Neuron (in vitro differentiated cells): ENCODE measurements around the gene ZNF175.
"Not testable (repeated sequence)": the region's sequence is repeated elsewhere in the genome, so short reads cannot be mapped to it uniquely, and the experiment has no call there.

ENCODE experiments used
- H2AFZ ChIP-seq: one replicate; pipeline ENCODE4 v1.6.1; 2013; ENCODE audit warnings: low read depth, mild to moderate bottlenecking, inconsistent platforms, low read length, moderate library complexity
- H3K27me3 ChIP-seq: one replicate; pipeline ENCODE4 v1.6.1; 2013; ENCODE audit warnings: low read length; ENCODE audit not compliant: insufficient read depth
- H3K36me3 ChIP-seq: one replicate; pipeline ENCODE4 v1.6.1; 2013; ENCODE audit warnings: low read length; ENCODE audit not compliant: insufficient read depth
- H3K4me1 ChIP-seq: one replicate; pipeline ENCODE4 v1.6.1; 2013; ENCODE audit warnings: low read length; ENCODE audit not compliant: insufficient read depth
- H3K4me3 ChIP-seq: 2 replicates; pipeline ENCODE4 v1.5.1; 2013; ENCODE audit warnings: mild to moderate bottlenecking, low read length, moderate library complexity
- H3K9me3 ChIP-seq: one replicate; pipeline ENCODE4 v1.6.1; 2013; ENCODE audit warnings: low read length

The ZNF175 gene

DNA sequence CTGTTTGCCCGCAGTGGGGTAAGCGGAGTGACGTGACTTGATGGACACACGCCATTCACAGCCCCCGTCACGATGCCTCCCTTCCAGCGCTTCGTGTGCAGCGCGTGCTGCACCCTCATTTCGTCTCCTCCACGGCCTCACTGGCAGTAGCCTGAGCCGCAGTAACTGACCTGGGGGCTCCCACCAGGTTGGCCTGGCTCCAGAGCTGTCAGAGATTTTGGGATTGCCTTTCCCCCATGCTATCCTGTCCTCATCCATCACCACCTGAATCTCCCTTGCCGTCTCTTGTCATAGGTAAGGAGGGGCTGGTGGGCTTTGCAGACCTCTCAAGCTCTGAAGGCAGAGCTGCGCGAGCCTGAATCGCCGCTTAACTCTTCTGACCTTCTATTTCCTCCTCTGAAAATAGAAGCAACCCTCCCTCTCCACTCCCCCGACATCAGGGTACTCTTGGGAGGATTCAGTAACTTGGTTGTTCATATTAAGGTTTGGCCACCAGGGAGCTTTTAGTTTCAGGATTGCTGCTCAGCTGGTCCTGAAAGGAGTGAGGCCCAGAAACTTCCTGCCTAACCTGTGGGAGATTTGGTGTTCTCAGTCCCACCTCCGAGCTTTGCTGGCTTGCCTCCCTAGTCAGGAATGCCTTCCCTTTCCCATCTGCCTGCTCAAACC is 31.2 kb downstream of the ZNF175 start:
- H3K4me3 ChIP-seq: no peak overlapping the region
- H2AFZ ChIP-seq: no peak overlapping the region
- H3K36me3 ChIP-seq: no peaks in the 10 kb centered on the region
- H3K27me3 ChIP-seq: no peaks in the 10 kb centered on the region
- no peaks in the 10 kb centered on the region for H3K4me1 ChIP-seq
- peaks cover 4% of the 10 kb centered on the region for H3K9me3 ChIP-seq

DNA sequence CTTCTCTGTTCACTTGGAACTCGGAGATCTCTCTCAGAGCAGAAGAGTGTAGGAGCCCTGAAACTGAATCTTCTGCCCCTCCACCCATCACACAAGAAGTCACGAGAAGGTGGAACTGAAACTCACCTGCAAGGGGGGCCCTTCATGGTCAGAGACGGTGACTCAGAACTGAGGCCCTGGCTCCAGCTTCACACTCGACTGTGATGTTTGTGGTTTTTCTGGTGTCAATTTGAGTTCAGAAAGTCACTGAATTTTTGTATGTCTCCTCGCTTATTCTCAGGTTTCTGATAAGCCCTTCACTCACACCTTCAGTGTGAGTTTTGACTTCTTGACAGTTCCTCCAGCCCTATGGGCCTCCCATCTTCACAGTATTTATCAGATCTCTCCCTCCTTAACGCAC is 36.0 kb downstream of the ZNF175 start:
- Histone ChIP-seq H2AFZ (no peak overlapping the region), H3K36me3 (no peaks in the 10 kb centered on the region), H3K27me3 (no peaks in the 10 kb centered on the region), H3K9me3 (no peaks in the 10 kb centered on the region), H3K4me3 (no peak overlapping the region), H3K4me1 (no peaks in the 10 kb centered on the region)

- no peak overlapping the region for H2AFZ ChIP-seq
- H3K27me3 ChIP-seq: peaks cover 6% of the 10 kb centered on the region
- H3K4me1 ChIP-seq: no peaks in the 10 kb centered on the region
- H3K9me3 ChIP-seq: no peaks in the 10 kb centered on the region
- no peaks in the 10 kb centered on the region for H3K36me3 ChIP-seq
- no peak overlapping the region for H3K4me3 ChIP-seq
These were observed 37.0 kb downstream of the ZNF175 start for GRCh38 chr19:51607920-51608562.

DNA sequence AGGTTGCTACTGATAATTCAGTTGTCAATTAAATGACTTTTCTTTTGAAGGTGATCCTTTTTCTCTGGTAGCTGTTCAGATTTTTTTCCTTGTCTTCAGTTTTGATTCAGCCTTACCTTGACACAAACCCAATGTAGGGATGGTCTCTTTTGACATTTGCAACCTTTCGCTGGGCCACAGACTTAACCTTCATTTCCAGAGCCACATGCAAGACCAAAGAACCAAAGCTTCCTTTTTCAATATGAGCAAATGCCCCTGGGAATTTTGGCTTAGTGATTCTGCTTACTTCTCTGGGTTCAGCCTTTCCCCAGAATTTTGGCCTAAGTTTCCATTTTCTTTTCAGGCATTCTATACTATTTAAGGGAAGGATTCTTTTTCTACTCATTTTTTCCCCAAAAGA is 39.5 kb downstream of the ZNF175 start:
- Histone ChIP-seq H3K9me3 (no peaks in the 10 kb centered on the region), H3K36me3 (no peaks in the 10 kb centered on the region), H3K4me1 (no peaks in the 10 kb centered on the region), H3K4me3 (no peak overlapping the region), H2AFZ (no peak overlapping the region), H3K27me3 (peaks cover 7% of the 10 kb centered on the region)

- Histone ChIP-seq H3K36me3 (no peaks in the 10 kb centered on the region), H3K4me1 (no peaks in the 10 kb centered on the region), H2AFZ (no peak overlapping the region), H3K9me3 (no peaks in the 10 kb centered on the region), H3K27me3 (peaks cover 7% of the 10 kb centered on the region), H3K4me3 (no peak overlapping the region)
These were observed 43.7 kb downstream of the ZNF175 start for GRCh38 chr19:51614789-51615188.

DNA sequence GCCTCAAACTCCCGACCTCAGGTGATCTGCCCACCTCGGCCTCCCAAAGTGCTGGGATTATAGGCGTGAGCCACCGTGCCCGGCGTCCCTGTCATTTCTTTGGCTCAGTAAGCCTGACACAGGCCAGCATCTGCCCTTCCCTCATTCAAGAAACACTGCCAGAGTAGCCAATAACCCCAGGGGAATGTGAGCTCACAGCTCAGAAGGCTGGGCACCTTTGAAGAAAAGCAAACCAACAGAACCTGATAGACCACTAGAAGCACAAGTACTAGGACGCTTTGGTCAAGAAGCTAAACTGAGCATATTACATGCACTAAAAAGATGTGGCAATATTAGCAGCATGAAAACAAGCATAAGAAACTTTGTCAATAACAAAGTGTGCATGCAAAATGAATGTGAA is 44.9 kb downstream of the ZNF175 start:
- Histone ChIP-seq H3K36me3 (no peaks in the 10 kb centered on the region), H3K4me1 (no peaks in the 10 kb centered on the region), H3K4me3 (no peak overlapping the region), H2AFZ (no peak overlapping the region), H3K9me3 (no peaks in the 10 kb centered on the region), H3K27me3 (peaks cover 7% of the 10 kb centered on the region)

DNA sequence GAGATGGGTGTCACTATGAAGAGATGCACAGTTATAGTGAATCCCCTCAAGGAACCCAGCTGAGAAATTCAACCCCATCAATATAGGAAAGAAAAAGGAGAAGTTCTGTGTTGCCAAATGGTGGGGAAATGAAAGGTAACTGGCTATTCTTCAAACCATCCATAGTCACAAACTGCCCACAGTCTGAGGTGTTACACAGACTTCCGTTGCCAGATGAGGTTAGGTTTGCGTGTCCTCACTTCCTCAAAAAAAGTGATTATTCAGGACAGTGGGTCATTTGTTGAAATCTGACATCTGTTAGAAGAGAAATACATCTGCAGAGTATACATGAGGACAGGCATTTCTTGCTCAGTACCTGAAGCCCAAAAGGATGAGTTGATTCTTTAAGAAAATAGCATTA is 50.1 kb downstream of the ZNF175 start:
- Histone ChIP-seq H3K36me3 (no peaks in the 10 kb centered on the region), H3K4me3 (no peak overlapping the region), H3K4me1 (no peaks in the 10 kb centered on the region), H3K27me3 (peaks cover 6% of the 10 kb centered on the region), H2AFZ (no peak overlapping the region), H3K9me3 (no peaks in the 10 kb centered on the region)

DNA sequence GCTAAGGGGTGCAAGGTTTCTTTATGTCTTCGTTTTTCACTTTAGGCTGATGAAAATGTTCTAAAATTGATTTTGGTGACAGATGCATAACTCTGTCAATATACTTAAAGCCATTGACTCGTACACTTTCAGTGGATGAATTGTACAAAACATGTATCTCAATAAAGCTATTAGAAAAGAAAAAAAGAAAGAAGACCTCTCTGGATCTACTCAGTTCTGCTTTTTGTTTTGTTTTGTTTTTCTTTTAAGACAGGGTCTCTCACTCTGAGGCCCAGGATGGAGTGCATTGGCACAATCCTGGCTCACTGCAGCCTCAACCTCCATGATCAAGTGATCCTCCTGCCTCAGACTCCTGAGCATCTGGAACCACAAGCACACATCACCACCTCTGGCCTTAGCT is 55.6 kb downstream of the ZNF175 start:
- H3K36me3 ChIP-seq: no peaks in the 10 kb centered on the region
- no peak overlapping the region for H2AFZ ChIP-seq
- peaks cover 21% of the 10 kb centered on the region for H3K27me3 ChIP-seq
- H3K4me1 ChIP-seq: no peaks in the 10 kb centered on the region
- H3K4me3 ChIP-seq: no peak overlapping the region
- no peaks in the 10 kb centered on the region for H3K9me3 ChIP-seq

DNA sequence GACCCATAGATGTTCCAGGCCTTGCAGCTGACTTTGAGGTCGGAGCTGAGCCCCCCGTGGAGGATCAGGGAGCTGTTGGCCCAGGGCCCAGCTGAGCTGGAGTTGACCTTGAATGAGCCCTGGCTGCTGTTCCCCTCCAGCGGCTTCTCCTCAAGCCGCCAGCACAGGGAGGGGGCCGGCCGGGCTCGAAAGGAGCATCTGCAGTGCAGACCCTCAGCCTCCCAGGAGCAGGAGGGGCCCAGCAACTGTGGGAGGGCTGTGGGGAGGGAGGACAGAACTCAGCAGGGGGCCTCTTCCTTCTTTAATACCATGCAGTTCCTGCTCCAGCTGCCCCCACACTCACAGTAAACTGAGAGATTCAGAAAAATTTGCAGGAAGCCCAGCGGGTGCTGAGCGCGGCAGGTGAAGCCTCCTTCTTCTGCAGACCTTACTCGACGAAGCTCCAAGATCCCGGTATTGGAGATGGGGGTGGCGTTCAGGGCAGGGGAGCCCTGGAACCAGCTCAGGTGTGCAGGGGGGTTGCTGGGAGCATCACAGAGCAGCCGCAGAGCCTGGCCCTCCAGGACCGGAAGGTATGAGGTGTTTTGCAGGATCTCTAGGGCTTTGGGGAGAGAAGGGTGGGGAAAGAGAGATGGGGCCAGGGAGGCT is 56.5 kb downstream of the ZNF175 start:
- Histone ChIP-seq H3K9me3 (no peaks in the 10 kb centered on the region), H3K27me3 (peaks cover 21% of the 10 kb centered on the region), H3K4me1 (no peaks in the 10 kb centered on the region), H3K36me3 (no peaks in the 10 kb centered on the region), H2AFZ (no peak overlapping the region), H3K4me3 (no peak overlapping the region)

DNA sequence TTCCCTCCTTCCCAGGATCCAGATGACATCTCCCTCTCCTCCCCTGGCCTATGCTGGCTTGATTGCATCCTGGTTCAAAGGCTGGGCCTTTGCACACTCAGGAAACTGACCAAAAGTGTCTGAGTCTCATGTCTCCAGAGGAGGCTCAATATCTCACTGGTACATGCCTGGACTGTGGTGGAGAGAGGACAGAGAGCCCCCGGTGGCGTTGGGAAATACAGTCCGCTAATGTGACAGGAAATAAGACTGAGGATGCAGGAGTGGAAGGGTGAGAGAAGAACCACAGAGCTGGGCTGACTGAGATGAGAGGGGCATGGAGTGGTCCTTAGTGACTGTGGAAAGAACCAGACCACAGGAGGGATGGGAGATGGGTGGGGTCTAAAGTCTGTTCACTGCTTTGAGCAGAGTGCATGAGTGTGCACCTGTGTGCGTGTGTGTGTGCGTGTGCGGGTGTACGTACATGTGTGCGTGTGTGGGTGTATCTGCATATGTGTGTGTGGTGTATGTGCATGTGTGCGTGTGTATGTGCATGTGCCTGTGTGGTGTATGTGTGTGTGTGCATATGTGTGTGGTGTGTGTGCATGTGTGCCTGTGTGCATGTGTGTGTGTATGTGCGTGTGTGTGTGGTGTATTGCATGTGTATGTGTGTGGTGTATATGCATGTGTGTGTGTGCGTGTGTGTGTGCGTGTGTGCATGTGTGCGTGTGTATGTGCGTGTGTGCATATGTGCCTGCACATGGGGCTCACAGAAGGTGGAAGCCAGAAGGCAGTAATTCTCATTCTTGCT is 57.3 kb downstream of the ZNF175 start:
- peaks cover 21% of the 10 kb centered on the region for H3K27me3 ChIP-seq
- H3K4me3 ChIP-seq: no peak overlapping the region
- H3K36me3 ChIP-seq: no peaks in the 10 kb centered on the region
- no peaks in the 10 kb centered on the region for H3K4me1 ChIP-seq
- no peak overlapping the region for H2AFZ ChIP-seq
- no peaks in the 10 kb centered on the region for H3K9me3 ChIP-seq

GRCh38 chr19:51630315-51630714 is 59.2 kb downstream of the ZNF175 start, which contains the start of gene SIGLEC5:
Gene SIGLEC5, minus strand, starts transcription at chr19:51630401. Its CDS starts 66 bp downstream, at chr19:51630335.
- not testable (repeated sequence) for H2AFZ ChIP-seq, H3K36me3 ChIP-seq, H3K9me3 ChIP-seq, H3K4me1 ChIP-seq, H3K4me3 ChIP-seq
- H3K27me3 ChIP-seq: peaks cover 21% of the 10 kb centered on the region

- Histone ChIP-seq H3K27me3 (peaks cover 14% of the 10 kb centered on the region), H3K36me3 (no peaks in the 10 kb centered on the region), H2AFZ (no peak overlapping the region), H3K4me3 (no peak overlapping the region), H3K9me3 (peaks cover 3% of the 10 kb centered on the region), H3K4me1 (no peaks in the 10 kb centered on the region)
These were observed 61.0 kb downstream of the ZNF175 start for GRCh38 chr19:51632126-51632525.
